Kidney (tissue), 14 donors: Measurements from ENCODE around the gene HDAC11. TPM values are rescaled to one million over a fixed set of nuclear protein-coding genes. Genes with fewer than 3 reads are reported as not detected.

ENCODE experiments used
- DNase-seq, 5 donors: peaks; one replicate each; pipeline ENCODE4 v3.0.0-alpha.2; 2013 to 2020
- FAIRE-seq: peaks from 2 replicates; lab custom pipeline; 2012; peaks lifted over from hg19 to GRCh38; lab: Jason Lieb, UNC
- H3K27ac ChIP-seq, 2 donors: one replicate each; pipeline ENCODE4 v1.7.0; 2013; ENCODE audit warnings: low read depth in 2 of 2, low read length in 2 of 2, inconsistent platforms in 1 of 2
- H3K27me3 ChIP-seq: one replicate; pipeline ENCODE4 v1.7.1; 2013; ENCODE audit warnings: low read length, inconsistent platforms; ENCODE audit not compliant: control insufficient read depth, insufficient read depth
- H3K36me3 ChIP-seq, 3 donors: one replicate each; pipeline versions ENCODE4 v1.7.0 to v1.7.1; 2013; ENCODE audit warnings: low read length in 3 of 3, control low read depth in 1 of 3, inconsistent platforms in 1 of 3; ENCODE audit not compliant: insufficient read depth in 3 of 3, control insufficient read depth in 2 of 3
- H3K4me1 ChIP-seq, 3 donors: one replicate each; pipeline versions ENCODE4 v1.7.0 to v1.7.1; 2013; ENCODE audit warnings: low read length in 3 of 3, inconsistent platforms in 1 of 3, low read depth in 1 of 3; ENCODE audit not compliant: control insufficient read depth in 2 of 3, insufficient read depth in 2 of 3
- H3K4me3 ChIP-seq, 3 donors: one replicate each; pipeline versions ENCODE4 v1.7.0 to v1.8.1; 2013; ENCODE audit warnings: low read length in 3 of 3, control low read depth in 1 of 3, inconsistent platforms in 1 of 3
- H3K9ac ChIP-seq, 3 donors: one replicate each; pipeline versions ENCODE4 v1.7.0 to v1.7.1; 2013; ENCODE audit warnings: low read length in 3 of 3, control low read depth in 1 of 3, inconsistent platforms in 1 of 3
- H3K9me3 ChIP-seq, 3 donors: one replicate each; pipeline versions ENCODE4 v1.7.0 to v1.7.1; 2013; ENCODE audit warnings: low read length in 3 of 3, control low read depth in 1 of 3, inconsistent platforms in 1 of 3; ENCODE audit not compliant: control insufficient read depth in 2 of 3, insufficient read depth in 1 of 3
- CTCF ChIP-seq: IDR thresholded peaks from 3 replicates; pipeline ENCODE4 v1.5.1; 2012; ENCODE audit warnings: mild to moderate bottlenecking, moderate library complexity, borderline replicate concordance; ENCODE audit not compliant: insufficient read depth; ENCODE audit errors: extremely low read depth
- intact Hi-C: fragments of 100-400 bp; cut with DNase I; formaldehyde crosslinking; loops from one replicate; pipeline ENCODE4 v1.11.1; 2022
- polyA plus RNA-seq: library from polyadenylated mRNA; stranded (reverse); fragments of 350-450 nt; fragmentation: Illumina TruSeq; extraction: RNeasy Lipid Tissue Mini Kit (QIAGEN cat#74804); gene quantifications from one replicate; pipeline ENCODE4 v1.2.3, GENCODE V29; 2014; ENCODE audit warnings: low read depth, low replicate concordance; ENCODE audit not compliant: insufficient read depth
- total RNA-seq: library from RNA; stranded (reverse); fragmentation: NEBNext Ultra II Directional; extraction: Animal tissue kit (Norgen Biotek cat#: 25700); gene quantifications from one replicate; pipeline ENCODE4 v1.2.1, GENCODE V29; 2021
- donor health status: control.
- donor health status: control.
- donor health status: control.
- donor health status: control.
- donor health status: control.
- donor health status: DM: yes; HTN: yes; CAD: no.
- donor health status: Normal renal cell carcinoma (clear cell type).

The HDAC11 gene
- total and polyA plus RNA-seq, 2 donors from 2014 or later: 28.3 to 43.7 TPM

- intact Hi-C loops: no loop called here
- DNase-seq (peak in 2 of 5 donors; percentile 46 to 80), FAIRE-seq (no peak)
- Histone ChIP-seq H3K4me1 (no peaks in the 10 kb centered on the region), H3K27ac (no peak overlapping the region), H3K36me3 (no peaks in the 10 kb centered on the region), H3K9ac (no peak overlapping the region), H3K9me3 (no peaks in the 10 kb centered on the region), H3K27me3 (no peaks in the 10 kb centered on the region), H3K4me3 (no peak overlapping the region)
- TF ChIP-seq CTCF: no peak
Observed at GRCh38 chr3:13518516-13518953, 38.4 kb downstream of the HDAC11 start.

GRCh38 chr3:13519006-13519791, 39.1 kb downstream of the HDAC11 start:
- FAIRE-seq (no peak), DNase-seq (peak in 1 of 5 donors; percentile 57)
- Histone ChIP-seq H3K4me1 (no peaks in the 10 kb centered on the region), H3K36me3 (no peaks in the 10 kb centered on the region), H3K27ac (no peak overlapping the region), H3K9me3 (no peaks in the 10 kb centered on the region), H3K4me3 (no peak overlapping the region), H3K9ac (no peak overlapping the region), H3K27me3 (no peaks in the 10 kb centered on the region)
- intact Hi-C loops: no loop called here
- no peak for TF ChIP-seq CTCF

- no peak for TF ChIP-seq CTCF
- no peak for FAIRE-seq
- peak in 1 of 5 donors; percentile 43 for DNase-seq
Observed at GRCh38 chr3:13520326-13520880, 40.3 kb downstream of the HDAC11 start.

More at GRCh38 chr3:13520326-13520880, 40.3 kb downstream of the HDAC11 start:
- intact Hi-C loops: no loop called here
- no peaks in the 10 kb centered on the region for H3K4me1 ChIP-seq
- no peaks in the 10 kb centered on the region for H3K9me3 ChIP-seq
- no peak overlapping the region for H3K27ac ChIP-seq
- H3K27me3 ChIP-seq: no peaks in the 10 kb centered on the region
- H3K4me3 ChIP-seq: no peak overlapping the region
- no peak overlapping the region for H3K9ac ChIP-seq
- no peaks in the 10 kb centered on the region for H3K36me3 ChIP-seq
